ENCODE measurements around the gene LSG1. TPM values are rescaled to one million over a fixed set of nuclear protein-coding genes. Genes with fewer than 3 reads are reported as not detected.
"Not testable (repeated sequence)": the region's sequence is repeated elsewhere in the genome, so short reads cannot be mapped to it uniquely, and the experiment has no call there.

The LSG1 gene
- total and polyA plus RNA-seq, 8 donors = 11.3 to 47.1 (median 13.8) TPM

DNA sequence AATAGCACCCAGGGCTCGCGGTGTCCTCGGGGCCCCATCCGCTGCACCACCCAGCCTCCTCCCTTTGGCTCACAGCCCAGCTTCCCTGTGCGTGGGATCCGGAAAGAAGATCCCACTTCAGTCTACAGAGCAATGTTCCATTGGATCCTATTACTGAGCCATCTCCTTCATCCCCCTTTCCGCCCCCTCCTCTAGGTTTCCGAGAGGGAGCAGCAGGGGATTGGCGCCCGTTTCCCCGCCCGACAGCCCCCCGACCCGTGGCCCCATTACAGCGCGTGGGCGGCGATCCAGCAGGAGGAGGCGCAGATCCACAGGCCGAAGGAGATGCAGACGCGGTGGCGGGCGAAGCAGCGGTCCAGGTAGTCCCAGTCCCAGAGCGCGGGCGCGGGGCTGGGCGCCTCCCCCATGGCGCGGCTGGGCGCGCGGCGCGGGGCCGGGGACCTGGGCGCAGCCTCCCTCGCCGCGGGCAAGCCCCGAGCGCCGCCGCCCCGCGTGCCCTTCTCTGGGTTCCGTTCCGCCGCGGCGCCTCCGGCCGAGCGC lies 39.1 kb downstream of the LSG1 start:
- intact Hi-C loops (cut with DNase I) = no loop called here
- Histone ChIP-seq H3K36me3 (no peaks in the 10 kb centered on the region), H3K27ac (peak overlapping the region in 2 of 4 donors; percentile 70 to 77), H3K9me3 (no peaks in the 10 kb centered on the region), H3K4me3 (peak overlapping the region; percentile 52 to 65 (median 60)), H3K27me3 (no peaks in the 10 kb centered on the region), H3K4me1 (no peaks in the 10 kb centered on the region)
- peak in 2 of 4 donors; percentile 4 to 70 for ATAC-seq
- TF ChIP-seq, protein P1, sequence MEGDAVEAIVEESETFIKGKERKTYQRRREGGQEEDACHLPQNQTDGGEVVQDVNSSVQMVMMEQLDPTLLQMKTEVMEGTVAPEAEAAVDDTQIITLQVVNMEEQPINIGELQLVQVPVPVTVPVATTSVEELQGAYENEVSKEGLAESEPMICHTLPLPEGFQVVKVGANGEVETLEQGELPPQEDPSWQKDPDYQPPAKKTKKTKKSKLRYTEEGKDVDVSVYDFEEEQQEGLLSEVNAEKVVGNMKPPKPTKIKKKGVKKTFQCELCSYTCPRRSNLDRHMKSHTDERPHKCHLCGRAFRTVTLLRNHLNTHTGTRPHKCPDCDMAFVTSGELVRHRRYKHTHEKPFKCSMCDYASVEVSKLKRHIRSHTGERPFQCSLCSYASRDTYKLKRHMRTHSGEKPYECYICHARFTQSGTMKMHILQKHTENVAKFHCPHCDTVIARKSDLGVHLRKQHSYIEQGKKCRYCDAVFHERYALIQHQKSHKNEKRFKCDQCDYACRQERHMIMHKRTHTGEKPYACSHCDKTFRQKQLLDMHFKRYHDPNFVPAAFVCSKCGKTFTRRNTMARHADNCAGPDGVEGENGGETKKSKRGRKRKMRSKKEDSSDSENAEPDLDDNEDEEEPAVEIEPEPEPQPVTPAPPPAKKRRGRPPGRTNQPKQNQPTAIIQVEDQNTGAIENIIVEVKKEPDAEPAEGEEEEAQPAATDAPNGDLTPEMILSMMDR (IDR thresholded peaks at IDR 0.05) = no peak
- no peak for FAIRE-seq
- DNase-seq = peak in 2 of 6 donors; percentile 31 to 50
- 2 to 3% methylated on average over 22 to 56 of the region's 56 CpGs for WGBS, 2 donors

DNA sequence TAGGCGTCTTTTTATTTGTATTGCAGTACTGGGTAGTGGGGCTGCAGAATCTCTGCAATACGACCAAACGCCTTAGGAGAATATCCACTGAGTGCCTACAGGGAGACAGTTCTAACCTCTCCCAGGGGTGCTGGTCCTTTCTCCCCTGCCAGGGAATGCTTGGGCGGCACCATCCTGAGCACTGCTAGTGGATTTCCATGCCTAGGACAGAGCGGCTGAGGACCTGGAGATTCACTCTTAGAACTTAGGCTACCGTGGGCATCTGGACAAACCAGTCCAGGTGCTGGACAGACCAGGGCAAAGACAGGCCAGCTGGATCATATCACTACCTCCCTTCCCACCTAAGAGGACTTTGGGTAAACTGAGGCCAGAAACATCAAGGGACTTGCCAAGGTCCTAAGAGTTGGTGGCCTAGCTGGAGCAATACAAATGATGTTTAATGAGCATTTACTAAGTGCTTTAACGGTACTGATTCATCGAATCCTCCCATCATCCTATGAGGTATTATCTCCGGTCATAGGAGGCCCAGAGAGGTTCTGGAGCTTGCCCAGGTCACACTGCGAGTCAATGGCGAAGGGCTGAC lies 39.7 kb downstream of the LSG1 start:
- no peak for ATAC-seq
- WGBS, 2 donors = 72 to 82% methylated on average over 11 of the region's 11 CpGs
- peak overlapping the region in 3 of 4 donors; percentile 52 to 65 (median 64) for H3K4me3 ChIP-seq

DNA sequence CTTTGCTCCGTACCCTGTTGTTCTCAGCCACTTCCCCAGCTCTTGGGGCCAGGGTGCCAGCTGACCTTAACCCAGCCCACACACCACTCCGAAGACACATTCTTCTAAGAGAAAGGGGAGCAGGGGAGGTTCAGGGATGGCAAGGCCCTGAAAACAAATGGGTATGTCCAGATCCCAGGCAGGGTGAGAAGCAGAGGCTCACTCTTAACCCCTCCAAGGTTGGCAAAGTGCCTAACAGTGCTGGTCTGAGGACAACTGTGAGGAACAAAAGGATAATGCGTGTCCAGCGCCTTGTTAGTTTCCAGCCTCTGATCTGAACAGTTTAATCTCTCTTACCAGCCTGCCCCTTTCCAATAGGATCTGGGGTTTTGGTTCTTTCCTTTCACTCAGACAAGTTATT lies 40.3 kb downstream of the LSG1 start:
- Histone ChIP-seq H3K36me3 (no peaks in the 10 kb centered on the region), H3K4me3 (no peak overlapping the region), H3K27ac (no peak overlapping the region), H3K4me1 (no peaks in the 10 kb centered on the region), H3K27me3 (no peaks in the 10 kb centered on the region), H3K9me3 (no peaks in the 10 kb centered on the region)
- intact Hi-C loops (cut with DNase I) = no loop called here
- WGBS, 2 donors = 95 to 96% methylated on average over 4 of the region's 4 CpGs
- FAIRE-seq = no peak
- no peak for DNase-seq
- TF ChIP-seq, protein P1 (IDR thresholded peaks at IDR 0.05) = no peak
- ATAC-seq = no peak

More for the DNA sequence above, 39.7 kb downstream of the LSG1 start:
- Histone ChIP-seq H3K27ac (no peak overlapping the region), H3K27me3 (no peaks in the 10 kb centered on the region), H3K36me3 (no peaks in the 10 kb centered on the region), H3K4me1 (no peaks in the 10 kb centered on the region), H3K9me3 (no peaks in the 10 kb centered on the region)
- intact Hi-C loops (cut with DNase I) = no loop called here
- TF ChIP-seq, protein P1 (IDR thresholded peaks at IDR 0.05) = no peak
- DNase-seq (no peak), FAIRE-seq (no peak)

DNA sequence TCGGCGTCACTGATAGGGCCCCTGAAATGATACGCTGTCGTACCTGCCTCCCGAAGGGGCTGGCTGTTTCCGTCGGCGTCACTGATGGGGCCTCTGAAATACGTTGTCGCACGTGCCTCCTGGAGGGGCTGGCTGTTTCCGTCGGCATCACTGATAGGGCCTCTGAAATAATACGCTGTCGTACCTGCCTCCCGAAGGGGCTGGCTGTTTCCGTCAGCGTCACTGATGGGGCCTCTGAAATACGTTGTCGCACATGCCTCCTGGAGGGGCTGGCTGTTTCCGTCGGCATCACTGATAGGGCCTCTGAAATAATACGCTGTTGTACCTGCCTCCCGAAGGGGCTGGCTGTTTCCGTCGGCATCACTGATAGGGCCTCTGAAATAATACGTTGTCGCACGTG lies 41.3 kb downstream of the LSG1 start:
- WGBS, 2 donors = 91 to 93% methylated on average over 25 to 29 of the region's 29 CpGs
- H3K27ac ChIP-seq, ATAC-seq: not testable (repeated sequence)

DNA sequence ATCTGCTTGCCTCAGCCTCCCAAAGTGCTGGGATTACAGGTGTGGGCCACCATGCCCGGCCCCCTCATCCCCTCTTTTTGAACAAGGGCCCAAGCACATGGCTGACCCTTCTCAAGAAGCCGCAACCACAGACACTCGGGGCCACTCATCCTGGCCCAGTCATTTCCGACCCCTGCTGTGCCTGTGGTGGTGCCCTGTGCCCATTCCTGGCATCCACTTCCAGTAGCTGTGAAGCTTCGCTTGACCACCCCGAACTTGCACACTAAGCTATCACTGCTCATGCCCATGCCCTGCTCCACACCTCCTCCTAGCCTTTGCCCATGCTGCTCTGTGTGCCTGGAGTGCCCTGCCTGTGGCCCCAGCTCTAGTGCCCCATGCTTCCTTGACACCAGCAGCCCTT lies 47.0 kb downstream of the LSG1 start:
- no peak for FAIRE-seq

More for the DNA sequence above, 41.3 kb downstream of the LSG1 start:
- H3K4me1 ChIP-seq; H3K4me3 ChIP-seq; DNase-seq; intact Hi-C loops (cut with DNase I); FAIRE-seq; H3K27me3 ChIP-seq; H3K36me3 ChIP-seq; H3K9me3 ChIP-seq: not testable (repeated sequence)

More for the DNA sequence above, 47.0 kb downstream of the LSG1 start:
- ATAC-seq = no peak
- WGBS, 2 donors = 86 to 96% methylated on average over 6 of the region's 6 CpGs
- H3K4me3 ChIP-seq = no peak overlapping the region
- no peaks in the 10 kb centered on the region for H3K36me3 ChIP-seq
- H3K9me3 ChIP-seq = no peaks in the 10 kb centered on the region
- no peak for DNase-seq
- H3K4me1 ChIP-seq = no peaks in the 10 kb centered on the region
- intact Hi-C loops (cut with DNase I) = no loop called here
- TF ChIP-seq, protein P1 (IDR thresholded peaks at IDR 0.05) = no peak
- H3K27ac ChIP-seq = no peak overlapping the region
- H3K27me3 ChIP-seq = no peaks in the 10 kb centered on the region

All from pancreas (tissue), 10 donors.